SU-DHL-6 (cell line): ENCODE data around the gene GRSF1.

Experiments
- CTCF ChIP-seq: fragments of 200-600 bp; sonication (generic); IDR thresholded peaks from one replicate; pipeline ENCODE4 v1.5.1; 2017; ENCODE audit warnings: antibody characterized with exemption, mild to moderate bottlenecking, low read length, moderate library complexity; ENCODE audit not compliant: insufficient read depth, poor library complexity, severe bottlenecking
- EZH2phosphoT487 ChIP-seq: fragments of 200-600 bp; sonication (generic), shearing (Covaris generic); conservative IDR thresholded peaks from 2 replicates; pipeline ENCODE4 v1.6.1; 2018; ENCODE audit warnings: mild to moderate bottlenecking, antibody characterized with exemption, low read length, moderate library complexity, mixed read lengths

GRCh38 chr4:70816894-70817293, 22.8 kb downstream of the GRSF1 start:
- TF ChIP-seq CTCF = no peak
- no peak for TF ChIP-seq EZH2phosphoT487
